Lower leg skin (tissue), 4 donors: ENCODE results near the gene KLRK1. TPM values are rescaled to one million over a fixed set of nuclear protein-coding genes. Genes with fewer than 3 reads are reported as not detected.

Experiments
- DNase-seq, 2 donors: peaks; one replicate each; pipeline ENCODE4 v3.0.0-alpha.2; 2019; ENCODE audit warnings: low spot score in 2 of 2
- H3K4me3 ChIP-seq: fragments of 200-600 bp; sonication (generic); 2 replicates; pipeline ENCODE4 v1.5.1; 2017; ENCODE audit warnings: mild to moderate bottlenecking, low read depth; ENCODE audit not compliant: poor library complexity, severe bottlenecking
- CTCF ChIP-seq, 3 donors: fragments of 450-650 bp; IDR thresholded peaks; one replicate each; pipeline ENCODE4 v1.5.1; 2016; ENCODE audit warnings: antibody characterized with exemption in 3 of 3, mild to moderate bottlenecking in 3 of 3, moderate library complexity in 2 of 3
- POLR2A ChIP-seq, 2 donors: fragments of 450-650 bp; IDR thresholded peaks; one replicate each; pipeline ENCODE4 v1.6.1; 2016 to 2017; ENCODE audit warnings: antibody characterized with exemption in 2 of 2, mild to moderate bottlenecking in 1 of 2, moderate library complexity in 1 of 2
- WGBS, 2 donors: methylation state at CpG; one replicate each; pipeline ENCODE4 v1.1.5; 2018; 5-methylcytosine and 5-hydroxymethylcytosine counted together
- intact Hi-C: fragments of 100-400 bp; cut with DNase I; formaldehyde crosslinking; loops from one replicate; pipeline ENCODE4 v1.15.0; 2023; ENCODE audit warnings: low total_unique reads
- total RNA-seq, 4 donors: library from RNA; depleted of rRNA; stranded (reverse); fragments of >200 nt; gene quantifications; one replicate each; pipeline ENCODE4 v1.1.0, GENCODE V29; 2016

Gene KLRK1
- total RNA-seq, 4 donors from 2014 or later: 0.46 TPM; not detected in 3

DNA sequence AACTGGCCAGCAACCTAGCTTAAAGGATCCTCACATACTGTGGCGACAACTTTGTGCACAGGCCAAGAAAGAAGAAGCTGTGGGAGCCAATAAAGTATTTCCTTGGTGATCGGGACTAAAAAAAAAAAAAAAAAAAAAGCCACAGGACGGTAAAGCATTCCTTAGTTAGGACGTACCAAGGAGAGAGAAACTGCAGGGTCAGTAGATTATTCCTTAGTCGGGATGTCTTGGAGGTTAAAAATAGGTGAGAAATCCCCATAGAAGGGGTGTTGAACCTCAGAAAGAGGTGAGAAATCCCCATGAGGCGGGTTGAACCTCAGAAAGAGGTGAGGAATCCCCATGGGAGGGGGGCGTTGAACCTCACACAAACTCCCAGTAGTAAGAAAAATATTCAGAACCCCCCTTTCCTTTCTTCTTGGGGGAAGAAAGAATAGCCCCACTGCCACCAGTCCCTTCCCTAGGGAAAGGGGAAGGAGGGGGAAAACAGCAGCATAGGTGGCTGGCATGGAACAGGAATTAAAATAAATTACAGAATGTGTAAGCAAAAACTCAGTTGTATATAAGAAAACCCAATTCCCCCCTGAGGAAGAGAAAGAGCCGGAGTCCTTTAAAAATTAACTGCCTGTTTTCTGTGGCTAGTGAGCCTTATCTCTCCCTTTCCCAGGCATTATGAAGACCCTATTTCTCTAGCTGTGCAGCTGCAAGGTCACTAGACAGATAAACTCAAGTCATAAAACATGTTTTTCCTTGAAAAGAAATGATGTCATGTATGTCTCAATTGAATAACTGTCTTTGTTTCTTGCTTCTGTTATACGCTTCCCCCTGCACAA, 26.8 kb downstream of the KLRK1 start:
- H3K4me3 ChIP-seq: no peak overlapping the region
- WGBS, 2 donors: 30 to 37% methylated on average over 9 of the region's 9 CpGs
- intact Hi-C loops: no loop called here
- TF ChIP-seq CTCF (IDR thresholded peaks at IDR 0.05) (no peak), POLR2A (IDR thresholded peaks at IDR 0.05) (no peak)
- no peak for DNase-seq

DNA sequence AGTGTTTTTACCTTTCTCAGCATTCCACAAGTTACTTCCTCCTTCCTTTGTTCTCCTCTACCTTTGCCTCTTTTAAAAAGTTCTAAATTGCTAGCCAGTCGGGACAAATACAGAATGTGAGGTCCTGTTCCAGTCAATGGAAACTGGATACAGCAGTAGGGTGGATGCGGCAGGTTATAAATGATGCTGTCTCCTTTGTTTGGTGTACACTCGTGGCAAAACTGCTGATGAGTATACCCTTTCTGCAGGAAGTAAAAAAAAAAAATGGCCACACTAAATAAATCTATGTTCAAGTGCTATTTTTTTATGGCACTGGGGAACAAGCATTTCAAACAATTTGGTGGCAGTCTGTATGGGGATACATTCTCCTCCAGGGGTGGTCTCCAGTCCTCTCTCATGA, 27.5 kb downstream of the KLRK1 start:
- H3K4me3 ChIP-seq: no peak overlapping the region
- 42 to 46% methylated on average over 3 of the region's 3 CpGs for WGBS, 2 donors
- intact Hi-C loops: no loop called here
- DNase-seq: no peak
- TF ChIP-seq POLR2A (IDR thresholded peaks at IDR 0.05) (no peak), CTCF (IDR thresholded peaks at IDR 0.05) (no peak)

GRCh38 chr12:10361622-10362021, 28.2 kb downstream of the KLRK1 start:
- intact Hi-C loops: no loop called here
- WGBS, 2 donors: 48 to 58% methylated on average over 4 of the region's 4 CpGs
- TF ChIP-seq CTCF (IDR thresholded peaks at IDR 0.05): no peak
- no peak for TF ChIP-seq POLR2A (IDR thresholded peaks at IDR 0.05)
- no peak for DNase-seq
- H3K4me3 ChIP-seq: no peak overlapping the region

DNA sequence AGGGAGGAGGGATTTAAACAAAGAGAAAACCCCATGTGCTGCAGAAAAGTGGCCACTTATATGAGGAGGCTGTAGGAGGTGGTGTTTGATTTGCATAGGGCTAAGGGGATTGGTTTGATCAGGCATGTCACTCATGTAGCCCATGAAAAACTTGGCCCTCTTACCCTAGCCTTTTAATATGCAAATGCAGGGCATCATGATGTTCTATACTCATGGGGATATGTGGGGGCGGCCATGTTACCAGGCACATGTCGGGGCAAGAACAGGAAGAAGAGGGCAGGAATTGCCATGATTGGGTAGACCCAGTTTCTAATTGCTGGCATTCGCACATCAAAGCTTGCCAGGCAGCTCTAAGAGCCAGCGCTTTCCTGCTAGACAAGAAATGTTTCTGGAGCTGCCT, 28.8 kb downstream of the KLRK1 start:
- H3K4me3 ChIP-seq: no peak overlapping the region
- DNase-seq: peak in 1 of 2 donors; percentile 60
- WGBS, 2 donors: 45 to 53% methylated on average over 4 of the region's 4 CpGs
- intact Hi-C loops: no loop called here
- no peak for TF ChIP-seq POLR2A (IDR thresholded peaks at IDR 0.05)
- TF ChIP-seq CTCF (IDR thresholded peaks at IDR 0.05): no peak

DNA sequence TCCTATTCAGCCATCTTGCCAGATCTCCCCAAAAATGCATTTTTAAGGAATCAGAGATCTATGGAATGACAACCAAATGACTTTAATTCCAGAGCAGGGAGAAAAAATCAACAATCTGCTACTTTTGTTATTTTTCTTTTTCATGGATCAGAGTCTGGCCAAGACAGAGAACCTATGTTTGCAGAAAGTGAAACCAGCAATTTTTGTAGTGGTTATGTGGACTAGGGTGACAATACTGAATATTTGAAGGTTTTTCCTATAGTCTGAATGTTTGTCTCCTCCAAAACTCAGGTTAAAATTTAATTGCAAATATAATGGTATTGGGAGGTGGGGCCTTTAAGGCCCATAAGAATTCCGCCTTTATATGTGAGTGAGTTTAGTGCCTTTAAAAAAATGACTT, 30.9 kb downstream of the KLRK1 start:
- no peak overlapping the region for H3K4me3 ChIP-seq
- TF ChIP-seq POLR2A (IDR thresholded peaks at IDR 0.05): no peak
- no peak for TF ChIP-seq CTCF (IDR thresholded peaks at IDR 0.05)
- intact Hi-C loops: no loop called here
- DNase-seq: no peak
- WGBS, 2 donors: 95 to 100% methylated on average over 1 of the region's 1 CpG

GRCh38 chr12:10358131-10358530, 31.7 kb downstream of the KLRK1 start:
- H3K4me3 ChIP-seq: no peak overlapping the region
- TF ChIP-seq CTCF (IDR thresholded peaks at IDR 0.05) (no peak), POLR2A (IDR thresholded peaks at IDR 0.05) (no peak)
- 68 to 94% methylated on average over 5 of the region's 5 CpGs for WGBS, 2 donors
- no peak for DNase-seq
- intact Hi-C loops: no loop called here
